A549 treated with AZD9567 at 1 μM for 4 hours (cell line): Measurements from ENCODE around the gene SLC31A2. TPM values are rescaled to one million over a fixed set of nuclear protein-coding genes. Genes with fewer than 3 reads are reported as not detected.

Experiments used
- total RNA-seq: library from RNA; stranded (reverse); fragments of 200-300 nt; extraction: Qiagen RNA extraction; gene quantifications from 5 replicates; pipeline ENCODE4 v1.2.3, GENCODE V29; 2022; ENCODE audit not compliant: insufficient read depth

Gene SLC31A2
- 5.7 to 7.5 TPM (median 7.2 TPM) in 5 replicates for total RNA-seq

GRCh38 chr9:113150670-113151611, at the start of gene SLC31A2:
TSS of gene SLC31A2 (plus strand) at chr9:113151007. CDS start at chr9:113151075, 68 bp downstream.

Other genes starting within 250 kb of the SLC31A2 start
- gene ZNF883, start 138.8 kb upstream of the SLC31A2 start, total RNA-seq = 0.73 to 0.79 TPM (median 0.78 TPM) in 4 of 5 replicates, not detected in the other
- 0.85 to 1.5 TPM (median 1.2 TPM) in 5 replicates for gene ZFP37, start 94.3 kb upstream of the SLC31A2 start, total RNA-seq
- 17.0 to 19.0 TPM (median 17.7 TPM) in 5 replicates for gene FKBP15, start 70.3 kb downstream of the SLC31A2 start, total RNA-seq
- 19.0 to 26.2 TPM (median 19.7 TPM) in 5 replicates for gene SLC31A1, start 70.5 kb downstream of the SLC31A2 start, total RNA-seq
- 42.6 to 60.9 TPM (median 45.5 TPM) in 5 replicates for gene CDC26, start 124.6 kb downstream of the SLC31A2 start, total RNA-seq
- gene PRPF4, start 124.7 kb downstream of the SLC31A2 start, total RNA-seq = 53.9 to 59.4 TPM (median 56.7 TPM) in 5 replicates
- gene RNF183, start 152.4 kb downstream of the SLC31A2 start, total RNA-seq = 0.17 to 0.21 TPM in 2 of 5 replicates, not detected in the others
- 1.3 to 1.8 TPM (median 1.5 TPM) in 5 replicates for gene WDR31, start 189.3 kb downstream of the SLC31A2 start, total RNA-seq
- gene BSPRY, start 198.5 kb downstream of the SLC31A2 start, total RNA-seq = 0.05 to 0.08 TPM (median 0.06 TPM) in 4 of 5 replicates, not detected in the other
- gene HDHD3, start 226.0 kb downstream of the SLC31A2 start, total RNA-seq = 19.4 to 25.6 TPM (median 23.0 TPM) in 5 replicates